Astrocyte of the cerebellum (primary cell): ENCODE data around the gene PTRHD1.
A peak's percentile ranks its signal among the peaks of the same experiment; 100 is the strongest.
"Not testable (repeated sequence)": the region's sequence is repeated elsewhere in the genome, so short reads cannot be mapped to it uniquely, and the experiment has no call there.

Experiments used
- DNase-seq: peaks from one replicate; pipeline ENCODE4 v3.0.0-alpha.2; 2011; ENCODE audit warnings: low read depth
- H3K4me3 ChIP-seq: 2 replicates; pipeline ENCODE4 v1.5.1; 2011; ENCODE audit warnings: mild to moderate bottlenecking, low read depth, low read length, moderate library complexity
- CTCF ChIP-seq: IDR thresholded peaks from 2 replicates; pipeline ENCODE4 v1.5.1; 2012; ENCODE audit warnings: low read length, low read depth, moderate library complexity, mild to moderate bottlenecking; ENCODE audit errors: missing control alignments
- in situ Hi-C: cut with HindIII; loops from 2 replicates; pipeline ENCODE4 v1.10.0; 2017; ENCODE audit warnings: low sequenced_read_pairs

Gene PTRHD1

GRCh38 chr2:24813691-24814137, 20.5 kb upstream of the PTRHD1 start:
- TF ChIP-seq CTCF, result no peak
- DNase-seq, result no peak
- in situ Hi-C loops, result loop anchor here (25.0 kb wide), 1 partner anchor 401 kb away; no protein-coding TSS in a partner anchor
- H3K4me3 ChIP-seq, result no peak overlapping the region

- no peak for TF ChIP-seq CTCF
- no peak overlapping the region for H3K4me3 ChIP-seq
- in situ Hi-C loops, result loop anchor here (25.0 kb wide), 1 partner anchor 397 kb away; no protein-coding TSS in a partner anchor
- DNase-seq, result no peak
These were observed 16.3 kb upstream of the PTRHD1 start for GRCh38 chr2:24809316-24810007.

DNA sequence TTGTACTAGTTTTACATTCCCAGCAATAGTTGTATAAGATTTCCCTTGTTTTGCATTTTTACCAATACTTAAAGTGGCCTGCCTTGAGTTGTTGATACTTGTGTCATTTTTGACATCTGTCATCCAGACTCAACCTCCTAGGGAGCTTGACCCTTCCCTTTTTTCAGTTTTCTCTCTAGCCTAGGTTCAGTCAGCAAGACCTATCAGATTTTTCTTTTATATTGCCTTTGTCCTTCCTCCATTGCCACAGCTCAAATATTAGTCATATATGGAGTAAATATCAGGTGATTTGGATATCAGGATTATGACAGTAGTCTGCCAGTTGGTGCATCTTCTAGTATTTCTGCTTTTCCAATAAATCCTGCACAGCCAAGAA, 13.5 kb upstream of the PTRHD1 start:
- in situ Hi-C loops, result loop anchor here (25.0 kb wide), 1 partner anchor 394 kb away; no protein-coding TSS in a partner anchor
- no peak overlapping the region for H3K4me3 ChIP-seq
- TF ChIP-seq CTCF, result no peak
- DNase-seq, result no peak

DNA sequence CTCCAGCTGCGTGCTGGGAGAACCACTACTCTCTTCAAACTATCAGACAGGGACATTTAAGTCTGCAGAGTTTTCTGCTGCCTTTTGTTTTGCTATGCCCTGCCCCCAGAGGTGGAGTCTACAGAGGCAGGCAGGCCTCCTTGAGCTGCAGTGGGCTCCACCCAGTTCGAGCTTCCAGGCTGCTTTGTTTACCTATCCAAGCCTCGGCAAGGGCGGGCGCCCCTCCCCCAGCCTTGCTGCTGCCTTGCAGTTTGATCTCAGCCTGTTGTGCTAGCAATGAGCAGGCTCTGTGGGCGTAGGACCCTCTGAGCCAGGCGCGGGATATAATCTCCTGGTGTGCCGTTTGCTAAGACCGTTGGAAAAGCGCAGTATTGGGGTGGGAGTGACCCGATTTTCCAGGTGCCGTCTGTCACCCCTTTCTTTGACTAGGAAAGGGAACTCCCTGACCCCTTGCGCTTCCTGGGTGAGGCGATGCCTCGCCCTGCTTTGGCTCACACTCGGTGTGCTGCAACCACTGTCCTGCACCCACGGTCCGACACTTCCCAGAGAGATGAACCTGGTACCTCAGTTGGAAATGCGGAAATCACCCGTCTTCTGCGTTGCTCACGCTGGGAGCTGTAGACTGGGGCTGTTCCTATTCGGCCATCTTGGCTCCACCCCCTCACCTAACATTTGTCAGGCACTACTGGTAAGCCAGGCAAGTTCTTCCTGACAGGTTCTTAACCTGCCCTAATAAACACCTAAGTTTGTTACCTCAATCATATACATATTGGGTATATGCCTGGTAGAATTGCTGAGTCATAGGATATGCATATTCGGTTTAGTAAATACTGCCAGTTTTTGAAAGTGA, 12.8 kb upstream of the PTRHD1 start:
- H3K4me3 ChIP-seq, DNase-seq: not testable (repeated sequence)
- in situ Hi-C loops, result loop anchor here (25.0 kb wide), 1 partner anchor 394 kb away; no protein-coding TSS in a partner anchor

GRCh38 chr2:24800487-24800886, 7.3 kb upstream of the PTRHD1 start:
- DNase-seq, H3K4me3 ChIP-seq: not testable (repeated sequence)
- in situ Hi-C loops, result loop anchor here (25.0 kb wide), 1 partner anchor 388 kb away; no protein-coding TSS in a partner anchor

DNA sequence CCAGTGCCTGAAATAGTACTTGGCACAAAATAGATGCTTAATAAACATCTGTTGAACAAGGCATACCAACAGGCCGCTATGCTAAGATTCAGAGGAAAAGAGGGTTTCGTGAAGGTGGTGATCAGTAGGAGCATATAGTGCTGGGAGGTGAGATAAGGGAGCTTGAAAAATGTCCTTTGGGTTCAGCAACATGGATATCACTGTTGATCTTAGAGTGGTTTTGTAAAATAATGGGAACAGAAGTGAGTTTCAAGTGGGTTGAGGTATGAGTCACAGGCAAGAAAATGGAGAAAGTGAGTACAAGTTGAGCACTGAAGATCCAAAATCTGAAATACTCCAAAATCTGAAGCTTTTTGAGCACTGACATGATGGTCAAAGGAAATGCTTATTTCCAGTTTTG, 4.5 kb upstream of the PTRHD1 start:
- no peak for TF ChIP-seq CTCF
- H3K4me3 ChIP-seq, result no peak overlapping the region
- no peak for DNase-seq
- in situ Hi-C loops, result no loop called here

DNA sequence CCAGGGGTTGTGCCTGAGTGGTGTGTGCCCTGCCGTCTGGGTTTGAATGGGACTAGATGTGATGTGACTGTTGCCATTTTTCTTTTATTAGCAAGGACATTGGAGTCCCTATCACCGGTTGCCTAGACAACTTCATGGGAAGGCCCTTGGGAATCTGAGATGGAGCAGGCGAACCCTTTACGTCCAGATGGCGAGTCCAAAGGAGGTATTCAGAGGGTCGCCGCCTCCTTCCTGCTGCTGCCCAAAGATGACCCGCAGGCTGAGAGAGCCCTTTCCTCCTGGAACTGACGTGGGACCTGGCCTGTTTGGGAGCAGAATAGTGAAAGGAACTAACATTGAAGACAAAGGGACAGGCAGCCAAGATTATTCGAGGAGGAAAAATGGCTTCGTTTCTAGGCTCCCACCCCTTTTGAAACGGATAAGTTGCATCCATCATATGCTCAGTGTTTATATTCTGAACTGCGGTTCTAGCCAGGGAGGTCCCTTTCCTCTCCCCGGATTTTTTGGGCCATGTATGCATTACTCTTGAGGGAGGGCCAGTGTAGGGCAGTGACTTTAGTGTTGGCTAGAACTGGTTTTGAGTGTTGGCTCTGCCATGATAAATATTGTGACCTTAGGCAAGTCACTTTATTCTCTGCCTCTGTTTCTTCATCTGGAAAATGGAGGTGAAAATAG, 707 bp upstream of the PTRHD1 start:
- in situ Hi-C loops, result no loop called here
- TF ChIP-seq CTCF, result no peak

More for the DNA sequence above, 707 bp upstream of the PTRHD1 start:
- no peak for DNase-seq
- H3K4me3 ChIP-seq, result peak overlapping the region; percentile 88
